Measurements from ENCODE around the gene TANC1.
"Not testable (repeated sequence)": the region's sequence is repeated elsewhere in the genome, so short reads cannot be mapped to it uniquely, and the experiment has no call there.

The TANC1 gene

GRCh38 chr2:159088906-159089305 lies 120.5 kb downstream of the TANC1 start:
- no peak for DNase-seq (ENCODE audit: low read depth in 3 of 3)

GRCh38 chr2:159089543-159089942 lies 121.1 kb downstream of the TANC1 start:
- no peak for DNase-seq (ENCODE audit: low read depth in 3 of 3)

- DNase-seq (ENCODE audit: low read depth in 3 of 3) = no peak
These were observed 122.2 kb downstream of the TANC1 start for GRCh38 chr2:159090514-159091201.

- no peak for DNase-seq (ENCODE audit: low read depth in 3 of 3)
These were observed 122.9 kb downstream of the TANC1 start for GRCh38 chr2:159091381-159091780.

GRCh38 chr2:159091976-159092375 lies 123.5 kb downstream of the TANC1 start:
- DNase-seq (ENCODE audit: low read depth in 3 of 3) = no peak

GRCh38 chr2:159093497-159093896 lies 125.1 kb downstream of the TANC1 start:
- no peak for DNase-seq (ENCODE audit: low read depth in 3 of 3)

- no peak for DNase-seq (ENCODE audit: low read depth in 3 of 3)
These were observed 125.8 kb downstream of the TANC1 start for GRCh38 chr2:159094173-159094737.

- DNase-seq (ENCODE audit: low read depth in 3 of 3) = no peak
These were observed 127.4 kb downstream of the TANC1 start for GRCh38 chr2:159095813-159096212.

- DNase-seq (ENCODE audit: low read depth in 3 of 3) = not testable (repeated sequence)
These were observed 127.9 kb downstream of the TANC1 start for GRCh38 chr2:159096302-159096855.

GRCh38 chr2:159096901-159097300 lies 128.5 kb downstream of the TANC1 start:
- DNase-seq (ENCODE audit: low read depth in 3 of 3) = no peak

- DNase-seq (ENCODE audit: low read depth in 3 of 3) = no peak
These were observed 129.9 kb downstream of the TANC1 start for GRCh38 chr2:159098361-159098760.

GRCh38 chr2:159098921-159099411 lies 130.5 kb downstream of the TANC1 start:
- DNase-seq (ENCODE audit: low read depth in 3 of 3) = no peak

- DNase-seq (ENCODE audit: low read depth in 3 of 3) = no peak
These were observed 133.5 kb downstream of the TANC1 start for GRCh38 chr2:159101755-159102489.

GRCh38 chr2:159103411-159103810 lies 135.0 kb downstream of the TANC1 start:
- DNase-seq (ENCODE audit: low read depth in 3 of 3) = no peak

- DNase-seq (ENCODE audit: low read depth in 3 of 3) = no peak
These were observed 137.7 kb downstream of the TANC1 start for GRCh38 chr2:159106109-159106508.

GRCh38 chr2:159108181-159108893 lies 139.9 kb downstream of the TANC1 start:
- DNase-seq (ENCODE audit: low read depth in 3 of 3) = no peak

- DNase-seq (ENCODE audit: low read depth in 3 of 3) = no peak
These were observed 141.1 kb downstream of the TANC1 start for GRCh38 chr2:159109517-159109916.

GRCh38 chr2:159110784-159111183 lies 142.3 kb downstream of the TANC1 start:
- DNase-seq (ENCODE audit: low read depth in 3 of 3) = no peak

GRCh38 chr2:159111346-159111927 lies 143.0 kb downstream of the TANC1 start:
- DNase-seq (ENCODE audit: low read depth in 3 of 3) = no peak

GRCh38 chr2:159114835-159115234 lies 146.4 kb downstream of the TANC1 start:
- no peak for DNase-seq (ENCODE audit: low read depth in 3 of 3)

GRCh38 chr2:159116922-159117321 lies 148.5 kb downstream of the TANC1 start:
- DNase-seq (ENCODE audit: low read depth in 3 of 3) = no peak
